Measurements from ENCODE around the gene HHIPL1. TPM values are rescaled to one million over a fixed set of nuclear protein-coding genes. Genes with fewer than 3 reads are reported as not detected.

Gene HHIPL1
- total and polyA plus RNA-seq, 9 donors, result 1.4 to 2.8 (median 2.2) TPM

DNA sequence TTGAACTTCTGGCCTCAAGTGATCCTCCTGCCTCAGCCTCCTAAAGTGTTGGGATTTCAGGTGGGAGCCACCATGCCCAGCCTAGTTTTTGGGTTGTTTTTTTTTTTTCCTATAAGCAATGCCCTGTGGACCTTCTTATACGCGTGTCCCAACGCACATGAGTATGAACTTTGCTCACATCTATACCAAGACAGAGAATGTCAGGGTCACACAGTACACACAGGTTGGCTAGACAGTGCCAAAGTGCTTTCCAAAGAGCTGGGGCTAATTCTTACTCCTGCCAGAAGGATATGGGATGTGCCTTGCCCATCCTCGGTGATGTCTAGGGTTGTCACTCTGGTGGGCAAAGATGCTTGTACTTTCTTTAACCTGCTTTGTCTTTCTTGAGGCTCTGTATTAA is 33.3 kb upstream of the HHIPL1 start:
- no CpG with 5 or more reads among the region's 4 CpGs for WGBS (ENCODE audit: insufficient coverage)
- DNase-seq, result no peak
- peaks cover 12% of the 10 kb centered on the region for H3K4me1 ChIP-seq (ENCODE audit: control insufficient read depth, insufficient read depth, low read length)

DNA sequence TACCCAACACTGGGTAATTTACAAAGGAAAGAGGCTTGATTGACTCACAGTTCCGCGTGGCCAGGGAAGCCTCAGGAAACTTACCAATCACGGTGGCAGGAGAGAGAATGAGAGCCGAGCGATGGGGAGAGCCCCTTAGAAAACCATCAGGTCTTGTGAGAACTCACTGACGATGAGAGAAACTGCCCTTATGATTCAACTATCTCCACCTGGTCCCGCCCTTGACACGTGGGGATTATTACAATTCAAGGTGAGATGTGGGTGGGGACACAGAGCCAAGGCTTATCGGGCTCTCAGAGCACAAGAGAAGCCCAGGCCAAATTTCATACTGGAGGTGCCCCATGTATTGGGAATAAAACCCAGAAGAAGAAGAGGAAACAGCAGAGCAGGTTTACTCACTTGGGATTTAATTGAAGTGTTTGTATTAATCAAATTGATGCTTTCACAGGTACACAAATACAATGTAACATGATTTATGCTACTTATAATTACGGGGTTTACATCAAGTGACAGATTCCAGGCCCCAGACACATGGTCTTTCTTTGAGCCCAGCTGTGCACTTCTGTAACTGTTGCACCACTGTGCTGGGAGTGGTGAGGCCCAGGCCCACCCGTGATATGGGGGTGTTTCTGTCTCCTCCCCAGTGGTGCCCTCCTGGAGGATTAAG is 32.7 kb upstream of the HHIPL1 start:
- Histone ChIP-seq H3K4me1 (ENCODE audit: control insufficient read depth, insufficient read depth, low read length) (peaks cover 13% of the 10 kb centered on the region), H3K27me3 (ENCODE audit: control insufficient read depth, insufficient read depth, low read length) (peaks cover 4% of the 10 kb centered on the region), H3K4me3 (ENCODE audit: low read length) (no peak overlapping the region), H3K9me3 (replicated peaks; ENCODE audit: control insufficient read depth, low read depth, low read length) (no peaks in the 10 kb centered on the region), H3K27ac (ENCODE audit: low read length) (no peak overlapping the region), H3K36me3 (ENCODE audit: control insufficient read depth, insufficient read depth, low read length) (no peaks in the 10 kb centered on the region)
- no peak for DNase-seq
- WGBS (ENCODE audit: insufficient coverage), result no CpG with 5 or more reads among the region's 11 CpGs

More for the DNA sequence above, 33.3 kb upstream of the HHIPL1 start:
- Histone ChIP-seq H3K9me3 (replicated peaks; ENCODE audit: control insufficient read depth, low read depth, low read length) (no peaks in the 10 kb centered on the region), H3K27ac (ENCODE audit: low read length) (no peak overlapping the region), H3K36me3 (ENCODE audit: control insufficient read depth, insufficient read depth, low read length) (no peaks in the 10 kb centered on the region), H3K4me3 (ENCODE audit: low read length) (no peak overlapping the region), H3K27me3 (ENCODE audit: control insufficient read depth, insufficient read depth, low read length) (peaks cover 4% of the 10 kb centered on the region)

DNA sequence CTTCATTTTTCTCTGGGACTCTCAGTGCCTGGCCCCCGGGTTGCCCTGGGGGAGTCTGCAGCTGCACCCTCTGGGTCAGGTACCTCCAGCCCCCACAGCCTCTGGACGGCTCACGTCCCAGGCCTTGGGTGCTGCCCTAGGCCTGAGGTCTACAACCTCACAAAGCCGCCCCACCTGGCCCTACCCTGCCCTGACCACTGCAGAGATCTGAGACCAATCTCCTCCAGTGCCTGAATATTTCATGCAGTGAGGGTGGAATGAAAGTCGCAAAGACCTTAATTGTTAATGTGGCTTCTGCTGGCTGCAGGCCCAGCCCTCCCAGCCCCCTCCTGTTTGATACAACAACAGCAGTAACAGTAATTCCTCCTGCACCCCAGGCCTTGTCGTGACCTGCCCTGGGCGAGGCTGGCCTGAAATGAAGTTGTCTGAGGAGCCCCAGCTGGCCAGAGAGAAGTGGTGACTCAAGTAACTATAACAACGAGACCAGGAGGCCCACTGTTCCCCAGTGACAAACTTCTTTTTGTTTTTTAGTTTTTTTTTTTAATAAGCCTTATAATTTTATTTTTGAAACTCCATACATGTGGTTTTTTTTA is 32.1 kb upstream of the HHIPL1 start:
- H3K4me3 ChIP-seq (ENCODE audit: low read length), result no peak overlapping the region
- H3K9me3 ChIP-seq (replicated peaks; ENCODE audit: control insufficient read depth, low read depth, low read length), result no peaks in the 10 kb centered on the region
- peaks cover 4% of the 10 kb centered on the region for H3K27me3 ChIP-seq (ENCODE audit: control insufficient read depth, insufficient read depth, low read length)
- H3K36me3 ChIP-seq (ENCODE audit: control insufficient read depth, insufficient read depth, low read length), result no peaks in the 10 kb centered on the region
- no peak for DNase-seq
- H3K4me1 ChIP-seq (ENCODE audit: control insufficient read depth, insufficient read depth, low read length), result peaks cover 19% of the 10 kb centered on the region
- WGBS (ENCODE audit: insufficient coverage), result 74% methylated on average over 4 of the region's 8 CpGs
- H3K27ac ChIP-seq (ENCODE audit: low read length), result no peak overlapping the region

DNA sequence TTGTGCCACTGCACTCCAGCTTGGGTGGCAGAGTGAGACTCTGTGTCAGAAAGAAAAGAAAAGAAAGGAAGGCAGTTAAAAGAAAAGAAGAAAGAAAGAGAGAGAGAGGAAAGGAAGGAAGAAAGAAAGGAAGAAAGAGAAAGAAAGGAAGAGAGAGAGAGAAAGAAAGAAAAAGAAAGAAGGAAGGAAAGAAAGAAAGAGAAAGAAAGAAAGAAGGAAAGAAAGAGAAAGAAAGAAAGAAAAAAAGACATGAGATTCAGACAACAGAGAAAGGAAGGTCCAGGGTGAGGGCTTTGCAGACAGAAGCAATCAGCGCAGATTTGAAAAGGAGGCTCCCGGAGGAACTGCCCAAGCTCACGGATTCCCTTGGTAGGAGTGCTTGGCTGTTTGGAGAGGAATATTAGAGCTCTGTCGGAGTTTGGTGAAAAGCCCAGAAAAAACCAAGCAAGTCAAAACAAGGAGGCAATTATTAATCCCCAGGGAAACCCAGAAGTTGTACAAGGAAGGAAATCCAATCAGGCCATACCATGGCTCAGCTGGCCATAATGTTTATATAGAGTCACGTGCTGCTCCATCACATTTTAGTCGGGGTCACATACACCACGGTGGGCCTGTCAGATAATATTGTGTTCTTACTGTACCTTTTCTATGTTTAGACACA is 29.3 kb upstream of the HHIPL1 start:
- Histone ChIP-seq H3K9me3 (replicated peaks; ENCODE audit: control insufficient read depth, low read depth, low read length) (no peaks in the 10 kb centered on the region), H3K36me3 (ENCODE audit: control insufficient read depth, insufficient read depth, low read length) (no peaks in the 10 kb centered on the region), H3K27ac (ENCODE audit: low read length) (peak overlapping the region; percentile 32), H3K4me1 (ENCODE audit: control insufficient read depth, insufficient read depth, low read length) (peaks cover 37% of the 10 kb centered on the region), H3K4me3 (ENCODE audit: low read length) (no peak overlapping the region), H3K27me3 (ENCODE audit: control insufficient read depth, insufficient read depth, low read length) (peaks cover 9% of the 10 kb centered on the region)
- DNase-seq, result peak; percentile 72
- WGBS (ENCODE audit: insufficient coverage), result 32% methylated on average over 5 of the region's 7 CpGs

DNA sequence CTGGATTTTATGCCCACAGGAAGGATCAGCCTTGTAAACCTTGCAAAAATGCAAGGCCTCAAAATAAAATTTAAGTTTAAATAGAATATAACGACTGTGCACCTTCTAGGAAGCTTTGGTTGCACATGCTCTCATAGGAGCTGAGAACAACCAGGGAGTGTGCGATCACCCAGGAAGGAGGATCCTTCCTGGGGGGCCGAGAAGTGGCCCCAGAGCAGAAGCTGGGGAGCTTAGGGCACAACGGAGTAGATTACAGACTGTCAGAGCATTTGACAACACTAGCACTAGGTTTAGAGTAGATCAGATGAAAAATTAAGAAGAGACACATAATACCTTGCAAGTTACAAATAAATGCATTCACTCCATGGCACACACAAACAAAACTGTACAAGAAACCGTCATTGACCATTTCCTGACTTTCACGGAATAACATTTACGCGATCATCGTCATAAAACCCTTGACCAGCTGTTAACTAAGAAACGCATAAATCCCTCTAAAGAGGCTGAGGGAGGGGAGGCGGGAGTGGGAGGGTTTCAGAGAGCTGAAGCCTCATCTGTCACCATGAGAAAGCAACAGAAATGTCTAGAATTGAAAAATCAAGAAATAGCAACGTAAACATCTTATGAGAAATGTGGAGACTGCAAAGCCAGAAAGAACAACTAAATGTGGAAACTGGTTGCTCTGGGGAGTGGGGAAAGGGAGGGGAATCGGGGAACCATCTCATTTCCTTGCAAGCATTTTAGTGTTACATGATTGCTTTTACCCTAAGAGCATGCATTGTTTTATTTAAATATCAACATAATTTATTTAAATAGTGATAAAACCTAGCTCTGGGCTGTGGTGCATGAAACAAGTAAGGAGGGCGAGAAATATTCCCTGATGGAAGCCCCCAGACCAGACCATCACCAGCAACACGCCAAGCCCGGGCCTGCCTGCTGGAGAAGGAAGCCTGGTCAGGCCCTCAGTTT is 27.8 kb upstream of the HHIPL1 start:
- Histone ChIP-seq H3K36me3 (ENCODE audit: control insufficient read depth, insufficient read depth, low read length) (no peaks in the 10 kb centered on the region), H3K27me3 (ENCODE audit: control insufficient read depth, insufficient read depth, low read length) (peaks cover 9% of the 10 kb centered on the region), H3K9me3 (replicated peaks; ENCODE audit: control insufficient read depth, low read depth, low read length) (no peaks in the 10 kb centered on the region), H3K4me3 (ENCODE audit: low read length) (no peak overlapping the region), H3K27ac (ENCODE audit: low read length) (peak overlapping the region; percentile 6), H3K4me1 (ENCODE audit: control insufficient read depth, insufficient read depth, low read length) (peaks cover 37% of the 10 kb centered on the region)
- no peak for DNase-seq
- WGBS (ENCODE audit: insufficient coverage), result 54% methylated on average over 4 of the region's 16 CpGs

DNA sequence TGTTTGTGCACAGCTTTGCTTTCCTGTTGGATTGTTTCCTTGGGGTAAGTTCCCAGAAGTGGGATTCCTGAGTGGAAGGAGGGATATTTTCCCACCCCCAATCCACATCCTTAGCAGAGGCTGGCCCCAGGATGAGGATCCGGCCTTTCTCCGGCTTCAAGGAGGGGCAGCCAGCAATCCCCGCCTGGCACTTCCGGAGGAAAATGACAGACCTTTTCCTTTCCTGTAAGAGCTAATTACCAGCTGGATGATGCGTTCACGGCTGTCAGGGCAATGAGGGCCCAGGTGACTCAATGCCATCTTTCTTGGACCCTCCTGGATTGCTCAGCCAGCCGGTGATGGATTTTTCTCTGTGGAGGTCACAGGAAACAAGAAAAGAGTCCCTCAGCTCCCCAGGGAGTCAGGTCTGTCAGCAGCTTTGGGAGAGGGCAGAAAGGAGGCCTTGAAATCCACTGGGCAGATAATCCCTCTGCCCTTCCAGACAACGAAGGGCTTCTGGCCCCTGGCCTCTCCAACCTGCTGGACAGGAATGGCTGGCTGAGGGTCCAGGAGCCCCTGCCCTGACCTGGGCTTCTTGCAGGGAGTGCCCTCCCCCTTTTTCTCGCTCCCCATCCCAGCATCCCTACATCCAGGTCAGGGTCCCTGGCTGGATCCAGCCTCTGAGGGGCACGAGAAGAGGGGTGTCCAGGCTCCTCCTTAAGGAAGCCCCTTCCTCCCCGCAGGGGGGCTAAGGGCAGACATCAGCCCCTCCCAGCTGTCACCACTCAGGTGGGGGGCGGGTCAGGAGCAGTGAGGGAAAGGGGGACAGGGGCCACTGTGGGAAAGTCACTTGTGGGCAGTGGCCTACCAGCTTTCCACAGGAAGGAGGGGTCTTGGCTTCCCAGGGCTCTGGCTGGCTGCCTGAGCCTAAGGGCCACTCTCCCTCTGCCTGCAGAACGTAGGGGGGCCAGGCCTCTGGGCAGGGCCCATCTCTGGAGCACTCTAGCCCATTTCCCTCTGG is 24.8 kb upstream of the HHIPL1 start:
- peak overlapping the region; percentile 65 for H3K27ac ChIP-seq (ENCODE audit: low read length)
- H3K27me3 ChIP-seq (ENCODE audit: control insufficient read depth, insufficient read depth, low read length), result peaks cover 9% of the 10 kb centered on the region
- no peak overlapping the region for H3K4me3 ChIP-seq (ENCODE audit: low read length)
- peaks cover 34% of the 10 kb centered on the region for H3K4me1 ChIP-seq (ENCODE audit: control insufficient read depth, insufficient read depth, low read length)
- H3K9me3 ChIP-seq (replicated peaks; ENCODE audit: control insufficient read depth, low read depth, low read length), result no peaks in the 10 kb centered on the region
- peak; percentile 71 for DNase-seq
- 30% methylated on average over 9 of the region's 13 CpGs for WGBS (ENCODE audit: insufficient coverage)
- no peaks in the 10 kb centered on the region for H3K36me3 ChIP-seq (ENCODE audit: control insufficient read depth, insufficient read depth, low read length)

DNA sequence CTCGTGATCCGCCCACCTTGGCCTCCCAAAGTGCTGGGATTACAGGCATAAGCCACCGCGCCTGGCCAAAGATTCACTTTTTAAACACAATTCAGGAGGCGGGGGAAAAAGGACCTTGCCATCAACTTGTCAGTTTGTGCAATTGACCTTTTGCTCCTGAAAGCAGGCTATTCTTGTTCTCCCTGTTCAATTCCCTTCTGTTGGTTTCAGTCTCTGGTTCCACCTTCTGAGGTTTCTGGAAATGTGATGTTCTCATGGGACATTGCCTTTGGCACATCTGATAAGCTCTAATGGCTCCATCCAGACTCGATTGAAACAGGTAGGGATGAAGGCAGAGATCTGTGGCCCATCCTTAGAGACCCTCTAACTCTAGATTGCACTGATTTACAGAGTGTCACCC is 23.0 kb upstream of the HHIPL1 start:
- WGBS (ENCODE audit: insufficient coverage), result 76% methylated on average over 3 of the region's 6 CpGs
- Histone ChIP-seq H3K27me3 (ENCODE audit: control insufficient read depth, insufficient read depth, low read length) (peaks cover 7% of the 10 kb centered on the region), H3K27ac (ENCODE audit: low read length) (no peak overlapping the region), H3K4me1 (ENCODE audit: control insufficient read depth, insufficient read depth, low read length) (peaks cover 28% of the 10 kb centered on the region), H3K4me3 (ENCODE audit: low read length) (no peak overlapping the region), H3K36me3 (ENCODE audit: control insufficient read depth, insufficient read depth, low read length) (no peaks in the 10 kb centered on the region), H3K9me3 (replicated peaks; ENCODE audit: control insufficient read depth, low read depth, low read length) (no peaks in the 10 kb centered on the region)
- no peak for DNase-seq

DNA sequence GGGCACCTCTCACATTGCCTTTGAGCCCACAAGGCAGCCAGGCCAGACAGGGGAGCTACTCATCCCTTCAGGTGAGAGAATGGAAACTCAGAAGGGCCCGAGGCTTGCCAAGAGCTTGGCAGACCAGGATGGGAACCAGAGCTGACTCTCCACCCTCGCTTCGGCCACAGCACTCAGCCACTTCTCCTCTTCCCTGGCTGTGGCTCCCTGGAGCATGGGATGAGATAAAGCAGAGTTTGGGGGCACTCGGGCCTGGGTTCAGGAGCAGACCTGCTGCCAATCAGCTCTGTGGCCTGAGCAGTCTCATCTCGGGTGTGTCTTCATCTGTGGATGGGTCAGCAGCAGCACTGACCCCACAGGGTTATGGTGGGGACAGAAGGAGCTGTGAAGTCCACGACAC is 20.9 kb upstream of the HHIPL1 start:
- no peak overlapping the region for H3K4me3 ChIP-seq (ENCODE audit: low read length)
- DNase-seq, result no peak
- peaks cover 11% of the 10 kb centered on the region for H3K27me3 ChIP-seq (ENCODE audit: control insufficient read depth, insufficient read depth, low read length)
- H3K9me3 ChIP-seq (replicated peaks; ENCODE audit: control insufficient read depth, low read depth, low read length), result no peaks in the 10 kb centered on the region
- WGBS (ENCODE audit: insufficient coverage), result 93% methylated on average over 3 of the region's 6 CpGs
- peaks cover 14% of the 10 kb centered on the region for H3K4me1 ChIP-seq (ENCODE audit: control insufficient read depth, insufficient read depth, low read length)
- H3K36me3 ChIP-seq (ENCODE audit: control insufficient read depth, insufficient read depth, low read length), result no peaks in the 10 kb centered on the region
- no peak overlapping the region for H3K27ac ChIP-seq (ENCODE audit: low read length)

DNA sequence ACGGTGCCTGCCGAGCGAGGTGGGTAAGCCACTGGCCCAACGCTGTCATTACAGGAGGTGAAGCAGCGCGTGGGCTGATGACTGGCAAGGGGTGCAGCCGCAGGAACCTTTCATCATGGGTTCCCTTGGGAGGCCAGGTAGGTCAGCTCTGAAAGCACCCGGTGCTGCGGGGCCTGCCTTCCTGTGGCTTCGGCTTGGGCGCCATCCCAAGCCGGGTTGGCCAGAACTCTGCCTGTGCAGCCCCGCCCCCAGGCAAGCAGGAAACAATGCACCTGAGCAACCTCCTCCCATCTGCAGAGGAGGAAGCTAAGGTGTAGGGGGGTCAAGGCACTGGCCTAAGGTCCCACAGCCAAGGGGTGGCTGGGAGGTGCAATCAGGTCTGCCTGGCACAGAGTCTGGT is 20.0 kb upstream of the HHIPL1 start:
- Histone ChIP-seq H3K36me3 (ENCODE audit: control insufficient read depth, insufficient read depth, low read length) (no peaks in the 10 kb centered on the region), H3K4me1 (ENCODE audit: control insufficient read depth, insufficient read depth, low read length) (peaks cover 9% of the 10 kb centered on the region), H3K27ac (ENCODE audit: low read length) (no peak overlapping the region), H3K4me3 (ENCODE audit: low read length) (no peak overlapping the region), H3K27me3 (ENCODE audit: control insufficient read depth, insufficient read depth, low read length) (peaks cover 9% of the 10 kb centered on the region), H3K9me3 (replicated peaks; ENCODE audit: control insufficient read depth, low read depth, low read length) (no peaks in the 10 kb centered on the region)
- no peak for DNase-seq
- WGBS (ENCODE audit: insufficient coverage), result 74% methylated on average over 10 of the region's 13 CpGs
